ENCODE data around the gene TUBA3E.
"Not testable (repeated sequence)": the region's sequence is repeated elsewhere in the genome, so short reads cannot be mapped to it uniquely, and the experiment has no call there.

The TUBA3E gene

GRCh38 chr2:130180404-130181324, 17.6 kb downstream of the TUBA3E start:
- not testable (repeated sequence) for H3K27me3 ChIP-seq (ENCODE audit: control insufficient read depth, insufficient read depth, low read length); H3K9me3 ChIP-seq (replicated peaks; ENCODE audit: low read length); H3K4me1 ChIP-seq (ENCODE audit: control insufficient read depth, insufficient read depth, low read length); H3K36me3 ChIP-seq (ENCODE audit: insufficient read depth, low read length)
- H3K4me3 ChIP-seq (ENCODE audit: low read length), result peak overlapping the region; percentile 100
- H3K9ac ChIP-seq (ENCODE audit: low read depth, low read length), result peak overlapping the region; percentile 98
- peak overlapping the region; percentile 90 for H3K4me2 ChIP-seq (ENCODE audit: low read length)

GRCh38 chr2:130174866-130175265, 23.4 kb downstream of the TUBA3E start:
- H3K4me2 ChIP-seq (ENCODE audit: low read length); H3K4me3 ChIP-seq (ENCODE audit: low read length); H3K27me3 ChIP-seq (ENCODE audit: control insufficient read depth, insufficient read depth, low read length); H3K9me3 ChIP-seq (replicated peaks; ENCODE audit: low read length); H3K9ac ChIP-seq (ENCODE audit: low read depth, low read length); H3K4me1 ChIP-seq (ENCODE audit: control insufficient read depth, insufficient read depth, low read length): not testable (repeated sequence)
- peaks cover 28% of the 10 kb centered on the region for H3K36me3 ChIP-seq (ENCODE audit: insufficient read depth, low read length)

- H3K36me3 ChIP-seq (ENCODE audit: insufficient read depth, low read length), result peaks cover 47% of the 10 kb centered on the region
Measured at GRCh38 chr2:130169896-130170295, 28.3 kb downstream of the TUBA3E start.

GRCh38 chr2:130169163-130169562, 29.1 kb downstream of the TUBA3E start:
- H3K4me1 ChIP-seq (ENCODE audit: control insufficient read depth, insufficient read depth, low read length); H3K27me3 ChIP-seq (ENCODE audit: control insufficient read depth, insufficient read depth, low read length); H3K9ac ChIP-seq (ENCODE audit: low read depth, low read length); H3K4me3 ChIP-seq (ENCODE audit: low read length); H3K4me2 ChIP-seq (ENCODE audit: low read length); H3K9me3 ChIP-seq (replicated peaks; ENCODE audit: low read length): not testable (repeated sequence)
- H3K36me3 ChIP-seq (ENCODE audit: insufficient read depth, low read length), result peaks cover 43% of the 10 kb centered on the region

More at GRCh38 chr2:130169896-130170295, 28.3 kb downstream of the TUBA3E start:
- Histone ChIP-seq H3K9ac (ENCODE audit: low read depth, low read length) (no peak overlapping the region), H3K4me2 (ENCODE audit: low read length) (no peak overlapping the region), H3K4me3 (ENCODE audit: low read length) (no peak overlapping the region), H3K27me3 (ENCODE audit: control insufficient read depth, insufficient read depth, low read length) (no peaks in the 10 kb centered on the region), H3K9me3 (replicated peaks; ENCODE audit: low read length) (no peaks in the 10 kb centered on the region), H3K4me1 (ENCODE audit: control insufficient read depth, insufficient read depth, low read length) (no peaks in the 10 kb centered on the region)

- H3K9me3 ChIP-seq (replicated peaks; ENCODE audit: low read length); H3K4me3 ChIP-seq (ENCODE audit: low read length); H3K4me2 ChIP-seq (ENCODE audit: low read length); H3K9ac ChIP-seq (ENCODE audit: low read depth, low read length); H3K4me1 ChIP-seq (ENCODE audit: control insufficient read depth, insufficient read depth, low read length); H3K27me3 ChIP-seq (ENCODE audit: control insufficient read depth, insufficient read depth, low read length): not testable (repeated sequence)
- H3K36me3 ChIP-seq (ENCODE audit: insufficient read depth, low read length), result peaks cover 41% of the 10 kb centered on the region
Measured at GRCh38 chr2:130166611-130167010, 31.6 kb downstream of the TUBA3E start.

- no peak overlapping the region for H3K9ac ChIP-seq (ENCODE audit: low read depth, low read length)
- no peaks in the 10 kb centered on the region for H3K4me1 ChIP-seq (ENCODE audit: control insufficient read depth, insufficient read depth, low read length)
- no peaks in the 10 kb centered on the region for H3K9me3 ChIP-seq (replicated peaks; ENCODE audit: low read length)
- no peaks in the 10 kb centered on the region for H3K27me3 ChIP-seq (ENCODE audit: control insufficient read depth, insufficient read depth, low read length)
- H3K4me3 ChIP-seq (ENCODE audit: low read length), result no peak overlapping the region
- peaks cover 37% of the 10 kb centered on the region for H3K36me3 ChIP-seq (ENCODE audit: insufficient read depth, low read length)
- H3K4me2 ChIP-seq (ENCODE audit: low read length), result no peak overlapping the region
Measured at GRCh38 chr2:130165293-130166016, 32.8 kb downstream of the TUBA3E start.

GRCh38 chr2:130162968-130163367, 35.3 kb downstream of the TUBA3E start:
- Histone ChIP-seq H3K4me1 (ENCODE audit: control insufficient read depth, insufficient read depth, low read length) (no peaks in the 10 kb centered on the region), H3K27me3 (ENCODE audit: control insufficient read depth, insufficient read depth, low read length) (no peaks in the 10 kb centered on the region)

GRCh38 chr2:130162486-130162885, 35.8 kb downstream of the TUBA3E start:
- H3K9ac ChIP-seq (ENCODE audit: low read depth, low read length); H3K4me1 ChIP-seq (ENCODE audit: control insufficient read depth, insufficient read depth, low read length); H3K4me3 ChIP-seq (ENCODE audit: low read length); H3K9me3 ChIP-seq (replicated peaks; ENCODE audit: low read length); H3K4me2 ChIP-seq (ENCODE audit: low read length); H3K27me3 ChIP-seq (ENCODE audit: control insufficient read depth, insufficient read depth, low read length): not testable (repeated sequence)
- H3K36me3 ChIP-seq (ENCODE audit: insufficient read depth, low read length), result peaks cover 26% of the 10 kb centered on the region

More at GRCh38 chr2:130162968-130163367, 35.3 kb downstream of the TUBA3E start:
- peaks cover 30% of the 10 kb centered on the region for H3K36me3 ChIP-seq (ENCODE audit: insufficient read depth, low read length)
- no peaks in the 10 kb centered on the region for H3K9me3 ChIP-seq (replicated peaks; ENCODE audit: low read length)
- H3K4me3 ChIP-seq (ENCODE audit: low read length), result no peak overlapping the region
- H3K4me2 ChIP-seq (ENCODE audit: low read length), result no peak overlapping the region
- no peak overlapping the region for H3K9ac ChIP-seq (ENCODE audit: low read depth, low read length)

- H3K4me2 ChIP-seq (ENCODE audit: low read length); H3K9ac ChIP-seq (ENCODE audit: low read depth, low read length); H3K4me1 ChIP-seq (ENCODE audit: control insufficient read depth, insufficient read depth, low read length); H3K27me3 ChIP-seq (ENCODE audit: control insufficient read depth, insufficient read depth, low read length); H3K9me3 ChIP-seq (replicated peaks; ENCODE audit: low read length); H3K4me3 ChIP-seq (ENCODE audit: low read length): not testable (repeated sequence)
- peaks cover 22% of the 10 kb centered on the region for H3K36me3 ChIP-seq (ENCODE audit: insufficient read depth, low read length)
Measured at GRCh38 chr2:130160838-130161705, 37.2 kb downstream of the TUBA3E start.

- Histone ChIP-seq H3K4me2 (ENCODE audit: low read length) (no peak overlapping the region), H3K27me3 (ENCODE audit: control insufficient read depth, insufficient read depth, low read length) (no peaks in the 10 kb centered on the region), H3K9ac (ENCODE audit: low read depth, low read length) (no peak overlapping the region), H3K4me3 (ENCODE audit: low read length) (no peak overlapping the region), H3K9me3 (replicated peaks; ENCODE audit: low read length) (no peaks in the 10 kb centered on the region), H3K4me1 (ENCODE audit: control insufficient read depth, insufficient read depth, low read length) (no peaks in the 10 kb centered on the region), H3K36me3 (ENCODE audit: insufficient read depth, low read length) (peaks cover 15% of the 10 kb centered on the region)
Measured at GRCh38 chr2:130160131-130160530, 38.1 kb downstream of the TUBA3E start.

GRCh38 chr2:130159376-130159775, 38.9 kb downstream of the TUBA3E start:
- not testable (repeated sequence) for H3K4me2 ChIP-seq (ENCODE audit: low read length); H3K9me3 ChIP-seq (replicated peaks; ENCODE audit: low read length); H3K9ac ChIP-seq (ENCODE audit: low read depth, low read length); H3K27me3 ChIP-seq (ENCODE audit: control insufficient read depth, insufficient read depth, low read length); H3K4me1 ChIP-seq (ENCODE audit: control insufficient read depth, insufficient read depth, low read length); H3K4me3 ChIP-seq (ENCODE audit: low read length)
- peaks cover 16% of the 10 kb centered on the region for H3K36me3 ChIP-seq (ENCODE audit: insufficient read depth, low read length)
